ENCODE measurements around the gene OR2T27.

DNA sequence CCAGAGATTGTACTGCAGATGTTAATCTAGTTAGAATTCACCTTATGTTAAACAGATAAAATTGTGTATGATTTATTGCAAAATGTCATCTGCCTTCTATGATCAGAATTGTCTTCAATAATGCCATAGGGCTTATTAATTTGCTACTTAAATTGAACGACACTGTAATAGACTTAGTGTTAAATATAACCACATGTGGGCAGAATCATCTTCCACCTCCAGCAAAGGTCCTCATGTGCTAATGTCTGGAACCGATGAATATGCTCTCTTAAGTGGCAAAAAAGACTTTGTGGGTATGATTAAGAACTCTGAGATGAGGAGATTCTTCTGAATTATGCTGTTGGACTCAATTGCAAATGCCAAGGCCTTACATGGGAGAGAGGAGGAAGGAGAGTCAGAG lies 24.8 kb downstream of the OR2T27 start:
- no peak for TF ChIP-seq TEAD4 (CRISPR knock-in tag; IDR thresholded peaks at IDR 0.05)
- no peak for TF ChIP-seq OVOL2 (CRISPR knock-in tag; IDR thresholded peaks at IDR 0.05; ENCODE audit: borderline replicate concordance)
- TF ChIP-seq, protein P1, sequence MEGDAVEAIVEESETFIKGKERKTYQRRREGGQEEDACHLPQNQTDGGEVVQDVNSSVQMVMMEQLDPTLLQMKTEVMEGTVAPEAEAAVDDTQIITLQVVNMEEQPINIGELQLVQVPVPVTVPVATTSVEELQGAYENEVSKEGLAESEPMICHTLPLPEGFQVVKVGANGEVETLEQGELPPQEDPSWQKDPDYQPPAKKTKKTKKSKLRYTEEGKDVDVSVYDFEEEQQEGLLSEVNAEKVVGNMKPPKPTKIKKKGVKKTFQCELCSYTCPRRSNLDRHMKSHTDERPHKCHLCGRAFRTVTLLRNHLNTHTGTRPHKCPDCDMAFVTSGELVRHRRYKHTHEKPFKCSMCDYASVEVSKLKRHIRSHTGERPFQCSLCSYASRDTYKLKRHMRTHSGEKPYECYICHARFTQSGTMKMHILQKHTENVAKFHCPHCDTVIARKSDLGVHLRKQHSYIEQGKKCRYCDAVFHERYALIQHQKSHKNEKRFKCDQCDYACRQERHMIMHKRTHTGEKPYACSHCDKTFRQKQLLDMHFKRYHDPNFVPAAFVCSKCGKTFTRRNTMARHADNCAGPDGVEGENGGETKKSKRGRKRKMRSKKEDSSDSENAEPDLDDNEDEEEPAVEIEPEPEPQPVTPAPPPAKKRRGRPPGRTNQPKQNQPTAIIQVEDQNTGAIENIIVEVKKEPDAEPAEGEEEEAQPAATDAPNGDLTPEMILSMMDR (IDR thresholded peaks at IDR 0.05): no peak
- no peak for TF ChIP-seq ZNF396 (CRISPR knock-in tag; IDR thresholded peaks at IDR 0.05; ENCODE audit: borderline replicate concordance)
- TF ChIP-seq, protein P2, sequence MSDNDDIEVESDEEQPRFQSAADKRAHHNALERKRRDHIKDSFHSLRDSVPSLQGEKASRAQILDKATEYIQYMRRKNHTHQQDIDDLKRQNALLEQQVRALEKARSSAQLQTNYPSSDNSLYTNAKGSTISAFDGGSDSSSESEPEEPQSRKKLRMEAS (CRISPR knock-in tag; IDR thresholded peaks at IDR 0.05): no peak
- TF ChIP-seq EMX1 (CRISPR knock-in tag; IDR thresholded peaks at IDR 0.05): no peak
- TF ChIP-seq ZBTB21 (CRISPR knock-in tag; IDR thresholded peaks at IDR 0.05; ENCODE audit: borderline replicate concordance): no peak
- TF ChIP-seq, protein P3, sequence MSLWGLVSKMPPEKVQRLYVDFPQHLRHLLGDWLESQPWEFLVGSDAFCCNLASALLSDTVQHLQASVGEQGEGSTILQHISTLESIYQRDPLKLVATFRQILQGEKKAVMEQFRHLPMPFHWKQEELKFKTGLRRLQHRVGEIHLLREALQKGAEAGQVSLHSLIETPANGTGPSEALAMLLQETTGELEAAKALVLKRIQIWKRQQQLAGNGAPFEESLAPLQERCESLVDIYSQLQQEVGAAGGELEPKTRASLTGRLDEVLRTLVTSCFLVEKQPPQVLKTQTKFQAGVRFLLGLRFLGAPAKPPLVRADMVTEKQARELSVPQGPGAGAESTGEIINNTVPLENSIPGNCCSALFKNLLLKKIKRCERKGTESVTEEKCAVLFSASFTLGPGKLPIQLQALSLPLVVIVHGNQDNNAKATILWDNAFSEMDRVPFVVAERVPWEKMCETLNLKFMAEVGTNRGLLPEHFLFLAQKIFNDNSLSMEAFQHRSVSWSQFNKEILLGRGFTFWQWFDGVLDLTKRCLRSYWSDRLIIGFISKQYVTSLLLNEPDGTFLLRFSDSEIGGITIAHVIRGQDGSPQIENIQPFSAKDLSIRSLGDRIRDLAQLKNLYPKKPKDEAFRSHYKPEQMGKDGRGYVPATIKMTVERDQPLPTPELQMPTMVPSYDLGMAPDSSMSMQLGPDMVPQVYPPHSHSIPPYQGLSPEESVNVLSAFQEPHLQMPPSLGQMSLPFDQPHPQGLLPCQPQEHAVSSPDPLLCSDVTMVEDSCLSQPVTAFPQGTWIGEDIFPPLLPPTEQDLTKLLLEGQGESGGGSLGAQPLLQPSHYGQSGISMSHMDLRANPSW (CRISPR knock-in tag; conservative IDR thresholded peaks at IDR 0.05; ENCODE audit: low read depth): no peak
- TF ChIP-seq, protein P4, sequence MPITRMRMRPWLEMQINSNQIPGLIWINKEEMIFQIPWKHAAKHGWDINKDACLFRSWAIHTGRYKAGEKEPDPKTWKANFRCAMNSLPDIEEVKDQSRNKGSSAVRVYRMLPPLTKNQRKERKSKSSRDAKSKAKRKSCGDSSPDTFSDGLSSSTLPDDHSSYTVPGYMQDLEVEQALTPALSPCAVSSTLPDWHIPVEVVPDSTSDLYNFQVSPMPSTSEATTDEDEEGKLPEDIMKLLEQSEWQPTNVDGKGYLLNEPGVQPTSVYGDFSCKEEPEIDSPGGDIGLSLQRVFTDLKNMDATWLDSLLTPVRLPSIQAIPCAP (CRISPR knock-in tag; IDR thresholded peaks at IDR 0.05): no peak
- no peak for TF ChIP-seq NFE2L1 (CRISPR knock-in tag; IDR thresholded peaks at IDR 0.05)
- no peak for TF ChIP-seq ELF4 (CRISPR knock-in tag; IDR thresholded peaks at IDR 0.05; ENCODE audit: low read depth)
- no peak for TF ChIP-seq ZNF263 (CRISPR knock-in tag; IDR thresholded peaks at IDR 0.05; ENCODE audit: low read depth)

Measured in WTC11 (cell line).